ENCODE results near the gene KNTC1. TPM values are rescaled to one million over a fixed set of nuclear protein-coding genes. Genes with fewer than 3 reads are reported as not detected.
"Not testable (repeated sequence)": the region's sequence is repeated elsewhere in the genome, so short reads cannot be mapped to it uniquely, and the experiment has no call there.

KNTC1 gene
- total RNA-seq, 1 donor from 2014 or later, result 8.5 TPM

GRCh38 chr12:122508163-122508562, 18.9 kb upstream of the KNTC1 start:
- DNase-seq (ENCODE audit: low spot score), result no peak

DNA sequence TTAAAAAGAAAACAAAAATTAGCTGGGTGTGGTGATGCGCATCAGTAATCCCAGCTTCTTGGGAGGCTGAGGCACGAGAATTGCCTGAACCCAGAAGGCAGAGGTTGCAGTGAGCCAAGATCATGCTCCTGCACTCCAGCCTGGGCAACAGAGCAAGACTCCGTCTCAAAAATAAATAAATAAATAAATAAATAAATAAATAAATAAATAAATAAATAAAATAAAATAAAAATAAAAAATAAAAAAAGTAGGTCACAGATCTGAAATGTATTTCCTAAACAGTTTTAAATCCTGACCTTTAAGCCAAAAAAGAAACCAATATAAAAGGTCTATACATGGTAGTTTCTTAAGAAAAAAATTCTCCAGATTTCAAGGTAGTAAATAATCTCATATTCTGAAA, 14.0 kb upstream of the KNTC1 start:
- DNase-seq (ENCODE audit: low spot score), result not testable (repeated sequence)

DNA sequence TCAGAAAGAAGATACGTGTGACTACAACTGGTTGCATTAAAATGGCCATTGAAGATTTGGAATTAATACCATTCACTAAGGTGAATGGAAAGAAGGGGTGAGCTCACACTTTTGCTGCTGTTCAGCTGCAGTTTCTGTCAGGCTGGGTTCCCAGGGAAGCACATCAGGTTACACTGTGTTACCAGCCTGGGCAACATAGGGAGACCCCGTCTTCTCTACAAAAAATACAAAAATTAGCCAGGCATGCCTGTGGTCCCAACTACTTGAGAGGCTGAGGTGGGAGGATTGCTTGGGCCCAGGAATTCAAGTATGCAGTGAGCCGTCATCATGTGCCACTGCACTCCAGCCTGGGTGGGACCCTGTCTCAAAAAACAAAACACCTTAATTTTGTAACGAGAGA, 13.4 kb upstream of the KNTC1 start:
- DNase-seq (ENCODE audit: low spot score), result no peak

- no peak for DNase-seq (ENCODE audit: low spot score)
Observed at GRCh38 chr12:122515275-122515674, 11.8 kb upstream of the KNTC1 start.

DNA sequence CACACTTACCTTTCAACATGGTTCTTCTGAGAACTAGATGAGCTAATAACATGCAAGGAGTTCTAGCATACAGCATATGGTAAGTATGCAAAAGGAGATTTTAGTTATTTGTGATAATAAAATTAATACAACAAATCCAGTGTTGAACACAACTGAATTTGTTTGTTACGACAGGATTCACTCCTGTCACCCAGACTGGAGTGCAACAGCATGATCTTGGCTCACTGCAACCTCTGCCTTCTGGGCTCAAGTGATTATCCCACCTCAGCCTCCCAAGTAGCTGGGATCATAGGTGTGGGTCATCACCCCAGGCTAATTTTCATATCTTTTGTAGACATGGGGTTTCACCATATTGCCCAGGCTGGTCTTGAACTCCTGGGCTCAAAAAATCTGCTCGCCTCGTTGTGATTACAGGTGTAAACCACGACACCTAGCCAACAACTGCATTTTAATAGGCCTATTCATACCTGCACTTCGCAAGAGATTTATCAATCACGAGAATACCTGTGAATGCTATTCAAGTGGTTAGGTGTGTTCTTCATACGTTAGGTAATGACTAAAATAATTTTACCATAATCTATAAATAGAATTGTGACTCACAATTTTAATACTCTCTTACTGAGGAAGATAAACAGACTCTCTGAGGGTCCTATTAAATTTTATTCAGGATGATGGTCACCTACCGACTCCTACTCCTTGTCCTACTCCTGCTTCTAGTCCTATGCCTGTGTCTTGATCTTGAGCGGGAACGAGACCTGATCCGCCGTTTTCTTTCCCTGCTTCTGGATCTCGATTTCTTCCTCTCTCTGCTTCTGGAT, 10.3 kb upstream of the KNTC1 start:
- no peak for DNase-seq (ENCODE audit: low spot score)

- DNase-seq (ENCODE audit: low spot score), result no peak
Observed at GRCh38 chr12:122517877-122518276, 9.2 kb upstream of the KNTC1 start.

GRCh38 chr12:122518908-122519307, 8.1 kb upstream of the KNTC1 start:
- DNase-seq (ENCODE audit: low spot score), result no peak

- no peak for DNase-seq (ENCODE audit: low spot score)
Observed at GRCh38 chr12:122519418-122519817, 7.6 kb upstream of the KNTC1 start.

GRCh38 chr12:122520676-122521075, 6.4 kb upstream of the KNTC1 start:
- no peak for DNase-seq (ENCODE audit: low spot score)

- no peak for DNase-seq (ENCODE audit: low spot score)
Observed at GRCh38 chr12:122523280-122523679, 3.8 kb upstream of the KNTC1 start.

GRCh38 chr12:122523846-122524718, 3.0 kb upstream of the KNTC1 start:
- no peak for DNase-seq (ENCODE audit: low spot score)

DNA sequence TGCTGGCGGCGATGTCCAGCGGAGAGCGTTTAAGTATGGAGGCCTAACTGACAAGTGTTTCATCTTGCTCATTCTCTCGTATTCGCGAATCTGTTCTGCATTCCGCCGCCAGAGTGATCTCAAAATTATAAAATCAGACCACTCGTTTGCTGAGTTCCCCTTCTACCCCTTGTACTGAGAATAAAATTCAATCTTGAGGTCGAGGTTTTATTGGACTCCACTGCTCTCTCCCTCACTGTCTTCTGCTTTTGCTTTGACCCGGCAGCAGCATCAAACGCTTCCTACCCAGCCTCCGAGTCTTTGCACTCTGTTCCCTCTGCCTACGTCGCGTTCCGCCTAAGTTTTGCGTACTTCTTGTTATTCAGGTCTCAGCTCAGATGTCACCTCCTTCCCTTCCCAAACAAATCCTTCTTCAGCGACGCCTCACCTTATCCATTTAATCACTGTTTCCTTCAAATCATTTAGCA, 462 bp downstream of the KNTC1 start:
- DNase-seq (ENCODE audit: low spot score), result no peak

DNA sequence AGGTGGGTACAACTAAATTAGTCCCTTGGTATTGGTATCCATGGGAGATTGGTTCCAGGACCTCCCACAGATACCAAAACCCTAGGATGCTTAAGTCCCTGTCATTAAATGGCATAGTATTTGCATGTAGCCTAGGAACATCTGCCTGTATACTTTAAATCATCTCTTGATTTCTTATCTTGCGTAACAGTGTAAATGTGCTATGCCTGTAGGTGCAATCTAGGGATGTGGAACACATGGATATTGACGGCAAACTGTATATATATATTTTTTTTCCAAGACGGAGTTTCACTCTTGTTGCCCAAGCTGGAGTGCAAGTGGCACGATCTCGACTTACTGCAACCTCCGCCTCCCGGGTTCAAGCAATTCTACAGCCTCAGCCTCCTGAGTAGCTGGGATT, 1.5 kb downstream of the KNTC1 start:
- no peak for DNase-seq (ENCODE audit: low spot score)

DNA sequence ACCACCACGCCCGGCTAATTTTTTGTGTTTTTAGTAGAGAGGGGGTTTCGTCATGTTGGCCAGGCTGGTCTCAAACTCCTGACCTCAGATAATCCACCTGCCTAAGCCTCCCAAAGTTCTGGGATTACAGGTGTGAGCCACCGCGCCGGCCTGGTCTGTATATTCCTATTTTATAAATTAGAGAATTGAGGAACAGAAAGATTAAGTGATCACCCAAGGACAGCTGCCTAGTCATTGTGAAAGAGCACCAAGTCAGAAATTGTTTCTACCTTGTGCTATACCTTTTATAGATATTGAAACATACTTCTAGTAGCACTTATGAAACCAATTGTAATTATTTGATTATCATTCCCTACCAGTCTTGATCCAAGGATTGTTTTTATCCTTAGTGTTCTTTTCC, 1.9 kb downstream of the KNTC1 start:
- DNase-seq (ENCODE audit: low spot score), result no peak

GRCh38 chr12:122533856-122534255, 6.8 kb downstream of the KNTC1 start:
- no peak for DNase-seq (ENCODE audit: low spot score)

DNA sequence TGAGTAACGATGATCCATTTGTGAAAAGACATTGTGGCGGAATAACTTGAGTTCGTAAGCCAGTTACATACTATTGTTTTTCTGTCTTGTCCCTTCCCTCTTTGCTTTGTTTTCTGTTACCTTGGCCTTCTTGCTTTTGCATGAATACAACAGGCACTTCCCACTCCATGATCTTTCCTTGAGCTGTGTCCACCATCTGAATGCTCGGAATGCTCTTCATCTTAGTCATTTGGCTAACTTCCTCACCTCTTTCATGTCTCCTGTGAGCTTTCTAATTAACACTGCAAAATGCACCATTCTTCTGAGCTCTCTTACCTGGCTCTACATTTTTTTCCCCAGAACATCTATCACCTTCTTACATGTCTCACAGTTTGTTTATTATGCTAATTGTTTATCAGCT, 10.0 kb downstream of the KNTC1 start:
- DNase-seq (ENCODE audit: low spot score), result no peak

DNA sequence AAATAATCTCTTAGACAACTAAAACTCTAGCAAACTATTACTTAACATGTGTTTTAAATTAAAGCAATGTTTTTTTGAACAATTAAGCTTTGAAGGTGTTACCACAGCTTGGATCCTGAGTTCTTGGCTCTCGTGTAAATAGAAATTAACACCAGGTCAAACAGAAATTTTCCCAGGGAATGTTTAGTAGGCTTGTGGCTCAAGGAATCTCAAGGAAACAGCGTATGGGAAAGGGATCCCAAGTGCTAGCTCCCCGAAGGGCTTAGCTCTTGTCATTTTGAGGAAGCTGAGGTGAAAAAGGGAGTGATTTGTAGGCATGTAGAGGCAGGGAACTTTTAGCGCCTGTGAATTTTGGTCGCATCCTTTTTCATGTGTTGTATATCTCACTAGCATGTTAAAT, 11.4 kb downstream of the KNTC1 start:
- no peak for DNase-seq (ENCODE audit: low spot score)

GRCh38 chr12:122544537-122544936, 17.5 kb downstream of the KNTC1 start:
- no peak for DNase-seq (ENCODE audit: low spot score)

GRCh38 chr12:122545855-122546254, 18.8 kb downstream of the KNTC1 start:
- no peak for DNase-seq (ENCODE audit: low spot score)

GRCh38 chr12:122547330-122547729, 20.3 kb downstream of the KNTC1 start:
- DNase-seq (ENCODE audit: low spot score), result no peak

DNA sequence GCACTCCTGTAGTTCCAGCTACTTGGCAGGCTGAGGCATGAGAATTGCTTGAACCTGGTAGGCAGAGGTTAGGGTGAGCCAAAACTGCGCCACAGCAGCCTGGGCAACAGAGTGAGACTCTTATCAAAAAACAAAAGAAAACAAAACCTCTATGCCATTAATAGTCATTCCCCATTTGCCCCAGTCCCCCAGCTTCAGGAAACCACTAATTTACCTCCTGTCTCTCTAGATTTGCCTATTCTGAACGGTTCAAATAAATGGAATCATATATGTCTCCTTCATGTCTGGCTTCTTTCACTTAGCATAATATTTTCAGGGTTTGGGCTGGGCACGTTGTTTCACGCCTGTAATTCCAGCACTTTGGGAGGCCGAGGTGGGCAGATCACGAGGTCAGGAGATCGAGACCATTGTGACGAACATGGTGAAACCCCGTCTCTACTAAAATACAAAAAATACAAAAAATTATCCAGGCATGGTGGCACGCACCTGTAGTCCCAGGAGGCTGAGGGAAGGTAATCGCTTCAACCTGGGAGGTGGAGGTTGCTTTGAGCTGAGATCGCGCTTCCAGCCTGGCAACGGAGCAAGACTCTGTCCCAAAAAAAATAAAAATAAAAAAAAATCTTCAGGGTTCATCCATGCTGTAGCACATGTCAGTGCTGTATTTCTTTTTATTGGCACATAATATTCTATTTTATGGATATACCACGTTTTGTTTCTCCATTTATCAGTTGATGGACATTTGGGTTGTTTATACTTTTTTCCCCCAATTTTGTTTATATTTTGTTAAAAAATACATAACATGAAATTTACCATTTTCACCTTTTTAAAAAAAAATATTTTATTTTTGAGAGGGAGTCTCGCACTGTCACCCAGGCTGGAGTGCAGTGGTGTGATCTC, 31.9 kb downstream of the KNTC1 start:
- DNase-seq (ENCODE audit: low spot score), result no peak

All from mesenteric fat pad (tissue), 1 donor.